ENCODE data around the gene CD59. TPM values are rescaled to one million over a fixed set of nuclear protein-coding genes. Genes with fewer than 3 reads are reported as not detected.

Gene CD59
- total RNA-seq, 1 donor from 2014 or later = 468 TPM

- Histone ChIP-seq H3K4me3 (ENCODE audit: low read depth, low read length) (peak overlapping the region; percentile 15), H3K36me3 (ENCODE audit: control insufficient read depth, insufficient read depth, low read length) (no peaks in the 10 kb centered on the region), H3K27me3 (ENCODE audit: control insufficient read depth, insufficient read depth, low read length) (no peaks in the 10 kb centered on the region)
- DNase-seq (ENCODE audit: low read depth) = no peak
- no peak for TF ChIP-seq CTCF (IDR thresholded peaks at IDR 0.05; ENCODE audit: insufficient read depth, low read length, poor library complexity, severe bottlenecking)
Measured at GRCh38 chr11:33701302-33702230, 34.7 kb downstream of the CD59 start.

GRCh38 chr11:33700502-33701271, 35.5 kb downstream of the CD59 start, which contains the start of gene C11orf91:
Gene C11orf91 (minus strand): TSS chr11:33700826. CDS start chr11:33700740, 86 bp downstream.
- no peaks in the 10 kb centered on the region for H3K27me3 ChIP-seq (ENCODE audit: control insufficient read depth, insufficient read depth, low read length)
- no peak for DNase-seq (ENCODE audit: low read depth)
- no peak for TF ChIP-seq CTCF (IDR thresholded peaks at IDR 0.05; ENCODE audit: insufficient read depth, low read length, poor library complexity, severe bottlenecking)
- peak within 1 kb of the TSS; percentile 50 for H3K4me3 ChIP-seq (ENCODE audit: low read depth, low read length)
- H3K36me3 ChIP-seq (ENCODE audit: control insufficient read depth, insufficient read depth, low read length) = no peaks in the 10 kb centered on the region

- Histone ChIP-seq H3K36me3 (ENCODE audit: control insufficient read depth, insufficient read depth, low read length) (no peaks in the 10 kb centered on the region), H3K27me3 (ENCODE audit: control insufficient read depth, insufficient read depth, low read length) (no peaks in the 10 kb centered on the region), H3K4me3 (ENCODE audit: low read depth, low read length) (peak overlapping the region; percentile 50)
- no peak for DNase-seq (ENCODE audit: low read depth)
- no peak for TF ChIP-seq CTCF (IDR thresholded peaks at IDR 0.05; ENCODE audit: insufficient read depth, low read length, poor library complexity, severe bottlenecking)
Measured at GRCh38 chr11:33700063-33700501, 36.1 kb downstream of the CD59 start.

GRCh38 chr11:33699515-33700062, 36.6 kb downstream of the CD59 start:
- no peak for TF ChIP-seq CTCF (IDR thresholded peaks at IDR 0.05; ENCODE audit: insufficient read depth, low read length, poor library complexity, severe bottlenecking)
- H3K27me3 ChIP-seq (ENCODE audit: control insufficient read depth, insufficient read depth, low read length) = no peaks in the 10 kb centered on the region
- DNase-seq (ENCODE audit: low read depth) = no peak
- H3K4me3 ChIP-seq (ENCODE audit: low read depth, low read length) = no peak overlapping the region
- H3K36me3 ChIP-seq (ENCODE audit: control insufficient read depth, insufficient read depth, low read length) = no peaks in the 10 kb centered on the region

GRCh38 chr11:33698921-33699320, 37.3 kb downstream of the CD59 start:
- H3K4me3 ChIP-seq (ENCODE audit: low read depth, low read length) = no peak overlapping the region
- H3K27me3 ChIP-seq (ENCODE audit: control insufficient read depth, insufficient read depth, low read length) = no peaks in the 10 kb centered on the region
- no peak for TF ChIP-seq CTCF (IDR thresholded peaks at IDR 0.05; ENCODE audit: insufficient read depth, low read length, poor library complexity, severe bottlenecking)
- no peak for DNase-seq (ENCODE audit: low read depth)
- H3K36me3 ChIP-seq (ENCODE audit: control insufficient read depth, insufficient read depth, low read length) = no peaks in the 10 kb centered on the region

All from kidney epithelial cell (primary cell).